HG03280 (cell line): Measurements from ENCODE around the gene ALX1.
"Not testable (repeated sequence)": the region's sequence is repeated elsewhere in the genome, so short reads cannot be mapped to it uniquely, and the experiment has no call there.

Experiments used
- ATAC-seq: cut with Tn5 transposase; IDR thresholded peaks from one replicate; pipeline ENCODE4 v1.9.1; 2021; ENCODE audit warnings: mild to moderate bottlenecking, moderate library complexity; ENCODE audit not compliant: unreplicated experiment

The ALX1 gene

GRCh38 chr12:85299053-85299452, 19.0 kb downstream of the ALX1 start:
- no peak for ATAC-seq

GRCh38 chr12:85301051-85301450, 21.0 kb downstream of the ALX1 start:
- no peak for ATAC-seq

GRCh38 chr12:85308374-85308773, 28.4 kb downstream of the ALX1 start:
- no peak for ATAC-seq

- no peak for ATAC-seq
Observed at GRCh38 chr12:85309125-85309566, 29.1 kb downstream of the ALX1 start.

GRCh38 chr12:85310025-85310424, 30.0 kb downstream of the ALX1 start:
- ATAC-seq = no peak

- ATAC-seq = no peak
Observed at GRCh38 chr12:85310456-85311076, 30.5 kb downstream of the ALX1 start.

GRCh38 chr12:85317866-85318636, 38.0 kb downstream of the ALX1 start:
- ATAC-seq = not testable (repeated sequence)

- no peak for ATAC-seq
Observed at GRCh38 chr12:85322715-85323114, 42.7 kb downstream of the ALX1 start.

- no peak for ATAC-seq
Observed at GRCh38 chr12:85325442-85325841, 45.4 kb downstream of the ALX1 start.

- ATAC-seq = no peak
Observed at GRCh38 chr12:85329913-85330312, 49.9 kb downstream of the ALX1 start.

- no peak for ATAC-seq
Observed at GRCh38 chr12:85348779-85349178, 68.8 kb downstream of the ALX1 start.

GRCh38 chr12:85350356-85350755, 70.3 kb downstream of the ALX1 start:
- no peak for ATAC-seq
